NCI-H748 (cell line): ENCODE measurements around the gene OVCA2.

Experiments used
- DNase-seq: peaks from one replicate; lab custom pipeline; 2025; ENCODE audit not compliant: unreplicated experiment; lab: John Stamatoyannopoulos, UW

The OVCA2 gene

GRCh38 chr17:2064520-2064971, 22.7 kb downstream of the OVCA2 start:
- DNase-seq, result no peak

DNA sequence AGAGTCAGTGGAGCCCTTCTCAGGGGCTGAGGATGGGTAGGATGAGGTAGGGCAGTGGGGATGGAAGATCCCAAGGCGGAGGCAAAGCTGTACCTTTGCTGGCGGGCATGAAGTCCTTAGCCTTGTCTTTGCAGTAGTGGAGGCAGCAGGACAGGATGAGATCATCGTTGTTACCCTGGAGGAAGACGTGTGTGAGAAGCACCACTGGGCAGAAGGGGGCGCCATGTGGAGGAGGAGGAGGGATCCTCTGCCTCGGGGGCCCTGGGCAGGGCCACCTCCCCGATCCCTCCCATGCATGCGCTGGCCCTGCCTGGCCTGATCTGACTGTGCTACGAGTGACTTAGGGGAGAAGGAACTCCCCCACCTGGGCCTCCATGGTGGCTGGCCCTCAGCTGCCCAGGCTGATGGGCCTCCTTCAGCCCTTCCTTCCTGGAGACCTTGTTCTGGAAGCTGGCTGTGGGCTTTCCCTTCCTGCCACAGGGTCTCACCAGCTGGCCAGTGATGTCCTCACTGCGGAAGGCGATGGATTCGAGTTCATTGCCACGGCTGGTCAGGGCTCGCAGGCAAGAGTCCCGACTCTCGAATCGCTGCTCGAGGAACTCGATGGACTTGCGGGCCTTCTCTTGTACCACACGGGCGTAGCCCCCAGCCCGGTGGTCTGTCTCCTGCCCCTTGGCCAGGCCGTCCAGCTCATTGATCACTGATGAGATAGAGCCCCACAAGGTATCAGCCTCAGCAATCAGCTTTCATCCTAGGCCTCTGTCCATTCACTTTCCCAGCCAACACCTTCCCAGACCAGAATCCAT, 23.4 kb downstream of the OVCA2 start:
- DNase-seq, result peak; percentile 22

DNA sequence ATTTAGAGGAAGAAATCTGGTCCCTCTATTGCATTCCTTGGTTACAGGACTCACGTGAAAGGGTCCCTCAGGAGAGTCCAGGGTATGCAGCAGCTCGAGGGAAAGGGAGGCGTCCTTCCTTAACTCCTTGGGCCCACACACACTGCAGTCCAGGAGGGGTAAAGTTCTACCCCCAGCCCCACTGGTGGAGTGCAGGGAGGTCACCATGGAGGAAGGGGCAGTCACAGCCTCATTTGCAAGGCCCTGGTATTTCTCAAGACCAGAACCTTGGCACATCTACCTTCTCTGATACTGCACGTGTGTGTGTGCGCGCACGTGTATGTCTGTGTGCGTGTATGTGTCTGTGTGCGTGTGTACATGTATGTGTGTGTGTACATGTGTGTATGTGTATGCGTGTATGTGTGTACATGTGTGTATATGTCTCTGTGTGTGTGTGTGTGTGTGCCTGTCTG, 24.2 kb downstream of the OVCA2 start:
- no peak for DNase-seq

GRCh38 chr17:2067048-2067561, 25.3 kb downstream of the OVCA2 start:
- no peak for DNase-seq

GRCh38 chr17:2067608-2068024, 25.8 kb downstream of the OVCA2 start:
- no peak for DNase-seq

DNA sequence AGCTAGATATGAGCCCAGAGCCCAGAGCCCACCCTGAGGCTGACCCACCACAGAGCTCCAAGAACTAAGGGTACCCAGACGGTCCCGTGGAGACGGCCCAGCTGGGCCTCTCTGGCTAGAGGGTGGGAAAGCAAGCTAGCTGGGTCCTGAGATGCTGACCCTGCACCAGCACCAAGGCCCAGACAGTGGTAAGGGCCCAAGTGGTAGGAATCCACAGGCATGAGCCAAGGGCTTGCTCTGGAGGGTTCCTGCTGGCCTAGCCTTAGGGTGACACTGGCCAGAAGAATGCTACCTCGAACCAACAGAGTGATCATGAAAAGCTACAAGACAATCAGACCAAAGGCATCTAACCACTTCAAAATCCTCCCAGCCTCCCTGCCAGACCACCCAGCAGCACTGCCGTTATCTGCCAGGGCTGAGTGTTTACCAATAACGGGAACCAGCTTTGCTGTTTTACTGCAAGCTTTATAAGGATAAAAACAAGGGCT, 26.3 kb downstream of the OVCA2 start:
- DNase-seq, result no peak

- DNase-seq, result no peak
These were observed 26.8 kb downstream of the OVCA2 start for GRCh38 chr17:2068519-2069051.

DNA sequence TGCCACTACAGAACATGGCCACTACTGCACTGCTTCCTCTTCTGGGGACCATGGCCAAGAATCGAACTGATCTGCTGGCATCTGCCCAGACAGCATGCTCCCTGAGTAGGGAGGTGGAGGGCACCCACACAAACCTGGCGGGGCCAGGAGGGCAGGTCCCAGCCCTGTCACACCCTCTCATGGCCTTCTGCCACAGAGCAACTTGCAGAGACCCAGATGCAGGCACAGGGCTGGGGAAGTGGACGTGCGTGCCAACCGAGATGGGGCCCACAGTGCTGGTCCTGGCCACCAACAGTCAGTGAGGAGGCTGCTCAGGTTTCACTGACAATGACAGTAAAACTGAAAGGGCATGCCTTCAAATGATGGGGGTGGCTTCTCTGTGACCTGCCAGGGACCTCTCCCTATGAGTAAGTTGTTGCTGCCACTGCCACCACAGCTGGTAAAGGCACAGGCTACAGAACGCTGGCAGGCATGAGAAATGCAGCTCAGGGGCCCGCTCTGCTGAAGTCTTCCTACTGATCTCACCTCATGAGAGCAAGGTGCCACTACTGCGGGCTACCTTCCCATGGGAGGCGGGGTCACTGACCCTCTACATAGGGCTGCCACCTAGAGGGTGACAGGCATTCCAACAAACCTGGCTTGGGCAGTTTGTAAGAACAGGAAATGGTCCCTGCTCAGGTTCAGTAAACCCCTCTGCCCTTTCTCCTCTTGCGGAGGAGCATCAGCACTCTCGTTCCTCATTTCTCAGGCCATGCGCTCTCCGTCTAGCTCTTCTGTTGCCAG, 28.6 kb downstream of the OVCA2 start:
- DNase-seq, result no peak

DNA sequence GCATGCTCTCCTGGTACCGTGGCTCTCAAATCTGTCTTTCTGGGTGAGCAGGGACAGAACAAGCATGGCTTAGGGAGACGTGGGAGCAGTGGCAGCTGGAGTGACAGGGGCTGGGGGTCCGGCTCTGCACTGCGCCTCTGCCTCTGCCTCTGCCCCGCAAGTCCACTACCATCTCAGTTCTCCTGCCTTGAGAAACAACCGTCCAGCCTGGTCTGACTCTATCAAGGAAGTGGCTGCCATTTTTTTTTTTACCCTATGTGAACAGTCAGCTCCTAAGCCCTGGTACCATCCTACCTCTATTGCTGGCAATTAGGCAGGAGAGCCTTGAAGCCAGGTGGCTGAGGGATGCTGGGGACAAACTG, 29.2 kb downstream of the OVCA2 start:
- no peak for DNase-seq

GRCh38 chr17:2071455-2072281, 29.8 kb downstream of the OVCA2 start:
- no peak for DNase-seq

DNA sequence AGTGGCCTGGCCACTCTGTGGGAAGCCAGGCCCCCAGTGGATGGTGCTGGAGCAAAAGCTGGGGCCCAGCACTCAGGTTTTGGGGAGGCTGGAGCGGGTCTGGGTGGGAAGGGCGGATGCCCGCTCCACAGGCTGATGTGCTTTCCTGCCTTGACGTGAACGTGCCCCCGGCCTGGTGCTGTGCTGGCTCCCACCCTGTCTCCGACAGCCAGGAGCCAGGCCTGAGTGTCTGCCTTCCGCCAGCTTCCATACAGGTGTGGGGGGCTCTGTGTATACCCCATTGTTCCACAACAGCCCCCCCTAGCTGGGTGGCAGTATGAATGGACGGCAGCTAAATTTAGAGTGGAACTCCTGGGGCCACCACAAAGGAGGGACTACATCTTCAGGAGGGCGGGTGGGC, 33.1 kb downstream of the OVCA2 start:
- DNase-seq, result no peak

- no peak for DNase-seq
These were observed 33.7 kb downstream of the OVCA2 start for GRCh38 chr17:2075336-2076086.

DNA sequence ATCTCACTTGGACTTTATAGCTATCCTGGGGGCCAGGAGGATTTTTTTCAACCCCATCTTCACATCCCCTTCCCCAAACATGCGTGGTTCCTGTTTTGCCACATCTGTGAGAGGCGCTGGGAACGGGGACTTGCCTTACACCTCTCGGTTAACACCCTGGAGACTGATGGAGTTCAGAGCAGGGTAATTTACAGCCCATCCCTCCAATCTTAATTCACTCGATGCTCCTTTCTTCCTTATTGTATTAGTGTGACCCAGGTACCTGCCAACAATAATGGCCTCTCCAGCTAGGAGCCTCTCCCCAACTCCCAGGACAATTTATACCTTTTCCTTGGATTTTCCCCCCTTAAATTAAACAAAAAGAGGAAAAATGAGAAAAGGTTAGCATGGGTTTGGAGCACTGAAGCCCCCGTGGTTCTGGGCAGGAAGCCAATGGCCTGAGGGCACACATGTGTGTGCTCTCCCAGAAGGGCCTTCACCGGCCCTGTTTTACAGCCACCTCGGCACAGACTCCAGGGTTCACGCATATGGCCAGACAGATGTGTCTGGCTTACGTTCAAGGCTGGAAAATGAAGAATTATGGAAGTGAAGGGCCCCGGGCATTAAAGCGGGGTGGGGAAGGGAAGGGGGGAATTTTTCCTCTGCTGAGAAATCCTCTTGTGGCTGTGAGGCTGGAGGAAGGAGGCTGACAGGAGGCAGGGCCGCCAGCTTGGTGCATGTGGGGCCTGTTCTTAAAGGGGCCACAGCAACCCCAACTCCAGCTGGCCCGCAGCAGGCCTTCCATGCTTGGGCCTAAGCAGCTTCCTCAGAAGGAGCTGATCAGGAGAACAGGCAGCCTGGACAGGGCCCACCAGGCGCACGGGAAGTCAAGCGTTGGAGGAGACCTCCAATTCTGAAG, 34.5 kb downstream of the OVCA2 start:
- DNase-seq, result no peak

DNA sequence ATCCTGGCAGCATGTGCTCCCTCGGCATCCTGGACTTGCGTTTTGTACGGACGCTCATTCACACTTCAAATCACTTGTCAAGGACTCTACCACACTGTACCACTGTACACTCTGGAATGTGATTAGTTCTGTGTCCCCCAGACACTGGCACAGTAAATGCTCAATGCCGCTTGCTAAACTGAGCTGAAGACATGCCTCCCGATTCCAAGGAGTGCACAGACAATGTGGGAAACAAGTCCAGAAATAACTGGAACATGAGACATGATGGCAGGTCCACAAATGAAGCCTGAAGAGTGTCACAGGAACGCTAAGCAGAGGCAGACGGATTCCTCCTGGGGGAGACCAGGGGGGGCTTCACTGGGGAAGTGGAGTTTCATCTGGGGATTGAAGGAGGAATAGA, 35.2 kb downstream of the OVCA2 start:
- no peak for DNase-seq

DNA sequence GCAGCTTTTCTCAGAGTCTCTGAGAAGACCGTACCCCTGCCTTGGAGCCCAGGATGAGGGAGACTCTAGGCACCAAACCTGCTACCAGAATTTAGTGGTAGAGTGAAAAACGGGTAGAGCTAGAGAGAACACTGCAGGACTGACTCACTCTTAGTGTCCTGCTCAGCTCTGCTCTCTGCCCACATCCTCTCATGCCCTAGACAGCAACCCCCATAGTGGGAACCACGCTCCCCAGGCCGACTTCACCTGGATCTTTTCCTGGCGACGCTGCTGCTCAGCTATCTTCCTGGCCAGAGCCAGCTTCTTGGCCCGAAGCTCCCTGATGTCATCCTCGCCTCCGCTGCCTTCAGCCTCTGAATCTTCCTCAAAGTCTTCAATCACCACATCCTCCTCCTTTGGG, 39.7 kb downstream of the OVCA2 start:
- no peak for DNase-seq

- no peak for DNase-seq
These were observed 40.4 kb downstream of the OVCA2 start for GRCh38 chr17:2082003-2082781.

DNA sequence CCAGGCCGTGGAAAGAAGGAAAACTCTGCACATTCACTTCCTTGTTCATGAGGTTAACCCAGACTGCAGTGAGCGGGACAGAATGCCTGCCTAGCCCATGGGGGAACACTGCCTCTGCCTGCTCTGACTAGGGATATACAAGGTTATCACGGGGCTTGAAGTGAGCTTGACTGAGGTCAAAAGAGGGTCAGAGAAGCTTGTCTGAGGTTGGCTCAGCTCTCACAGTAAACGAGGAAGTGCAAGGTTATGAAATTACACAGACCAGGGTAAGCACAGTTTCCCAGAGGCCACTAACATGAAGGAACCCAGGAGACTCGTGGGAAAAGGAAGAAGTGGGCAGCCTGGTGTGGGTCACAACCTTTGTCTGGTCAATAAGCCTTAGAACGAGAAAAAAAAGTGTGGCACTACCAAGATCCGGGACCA, 41.8 kb downstream of the OVCA2 start:
- DNase-seq, result no peak

GRCh38 chr17:2084036-2084765, 42.4 kb downstream of the OVCA2 start:
- DNase-seq, result no peak
